Activated CD4-positive, alpha-beta T cell treated with anti-CD3 and anti-CD28 coated beads for 48 hours (primary cell): ENCODE data around the gene NFE2L2.
"Not testable (repeated sequence)": the region's sequence is repeated elsewhere in the genome, so short reads cannot be mapped to it uniquely, and the experiment has no call there.

Experiments
- DNase-seq: peaks from one replicate; pipeline ENCODE4 v3.0.0-alpha.2; 2020

Gene NFE2L2

DNA sequence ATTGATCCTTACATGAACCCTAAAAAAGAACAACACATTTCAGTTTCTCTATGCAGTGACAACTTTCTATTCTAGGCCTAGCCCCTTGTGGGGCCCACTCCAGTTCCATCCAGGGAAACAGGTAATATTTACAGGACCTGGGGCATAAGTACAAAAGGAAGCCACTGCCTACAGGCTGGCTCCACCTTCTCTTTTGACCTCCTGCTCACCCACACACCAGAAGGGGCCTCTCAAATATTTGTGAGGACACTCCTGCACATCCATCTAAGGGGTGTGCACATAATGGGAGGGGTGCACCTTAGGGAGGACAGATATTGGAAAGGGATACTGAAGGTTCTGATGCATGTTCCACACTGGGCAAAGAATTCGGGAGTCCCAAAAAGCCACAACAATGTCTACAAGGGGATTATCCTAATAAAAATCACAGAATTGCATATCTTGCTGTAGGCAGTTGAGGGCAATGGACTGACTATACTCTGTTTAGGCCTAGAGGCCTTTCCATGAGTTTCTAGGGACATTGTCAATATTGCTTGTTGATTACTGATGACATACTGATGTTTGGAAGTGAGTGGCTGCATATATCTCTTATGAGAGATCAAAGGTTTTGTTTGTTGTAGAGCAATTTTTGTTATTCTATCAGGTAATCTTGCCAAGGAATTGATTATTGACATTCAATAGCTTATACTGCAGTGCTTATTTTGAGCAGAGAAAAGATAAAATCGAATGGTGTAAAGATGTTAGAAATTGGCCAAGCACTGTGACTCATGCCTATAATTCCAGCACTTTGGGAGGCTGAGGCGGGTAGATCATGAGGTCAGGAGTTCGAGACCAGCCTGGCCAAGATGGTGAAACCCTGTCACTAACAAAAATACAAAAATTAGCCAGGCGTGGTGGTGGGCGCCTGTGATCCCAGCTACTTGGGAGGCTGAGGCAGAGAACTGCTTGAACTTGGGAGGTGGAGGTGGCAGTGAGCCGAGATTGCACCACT is 75.8 kb downstream of the NFE2L2 start:
- no peak for DNase-seq

DNA sequence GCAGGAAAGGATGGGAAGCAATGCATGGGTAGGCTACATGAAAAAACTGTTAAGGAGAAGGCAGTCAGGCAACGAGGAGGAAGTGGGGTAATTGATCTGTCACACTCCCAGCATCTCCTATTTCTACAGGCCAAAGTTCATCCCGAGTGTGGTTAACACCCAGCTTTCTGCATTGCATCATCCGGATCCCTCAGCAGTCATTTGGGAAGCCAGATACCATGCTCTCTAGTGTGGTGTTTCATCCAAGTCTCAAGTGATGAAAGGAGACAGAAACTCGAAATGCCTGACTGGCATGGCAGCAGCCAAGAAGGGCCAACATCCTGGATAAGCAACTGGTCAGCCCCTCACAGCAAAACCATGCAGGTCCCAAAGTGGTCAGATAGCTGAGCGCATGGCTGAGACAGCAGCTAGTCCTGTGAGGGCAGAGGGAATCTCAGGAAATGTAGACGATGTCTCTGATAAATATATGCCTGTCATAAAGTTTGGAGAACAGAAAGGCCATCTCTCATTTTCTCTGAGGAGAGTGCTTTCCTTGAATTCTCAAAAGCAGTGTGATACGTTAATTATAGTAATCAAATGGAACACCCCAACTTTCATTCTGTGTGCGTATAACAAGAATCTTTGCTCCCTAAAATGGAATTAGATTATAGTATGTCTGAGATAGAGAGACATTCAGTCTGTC is 76.8 kb downstream of the NFE2L2 start:
- DNase-seq = no peak

DNA sequence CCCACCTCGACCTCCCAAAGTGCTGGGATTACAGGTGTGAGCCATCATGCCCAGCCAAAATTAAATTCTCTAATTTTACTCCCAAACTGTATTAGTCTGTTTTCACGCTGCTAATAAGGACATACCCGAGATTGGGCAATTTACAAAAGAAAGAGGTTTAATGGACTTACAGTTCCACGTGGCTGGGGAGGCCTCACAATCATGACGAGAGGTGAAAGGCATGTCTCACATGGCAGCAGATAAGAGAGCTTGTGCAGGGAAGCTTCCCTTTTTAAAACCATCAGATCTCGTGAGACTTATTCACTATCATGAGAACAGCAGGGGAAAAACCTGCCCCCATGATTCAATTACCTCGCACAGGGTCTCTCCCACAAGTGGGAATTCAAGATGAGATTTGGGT is 78.5 kb downstream of the NFE2L2 start:
- DNase-seq = not testable (repeated sequence)

DNA sequence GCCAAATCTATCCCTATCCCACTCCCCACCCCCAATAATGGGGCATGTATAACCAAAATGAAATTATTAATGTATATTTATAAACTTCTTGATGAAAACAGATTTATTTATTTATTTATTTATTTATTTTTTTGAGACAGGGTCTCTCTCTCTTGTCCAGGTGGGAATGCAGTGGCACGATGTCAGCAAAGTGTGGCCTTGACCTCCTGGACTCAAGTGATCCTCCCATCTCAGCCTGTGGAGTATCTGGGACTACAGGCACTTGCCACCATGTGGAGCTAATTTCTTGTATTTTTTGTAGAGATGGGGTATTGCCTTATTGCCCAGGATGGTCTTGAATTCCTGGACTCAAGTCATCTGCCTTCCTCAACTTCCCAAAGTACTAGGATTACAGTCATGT is 79.9 kb downstream of the NFE2L2 start:
- DNase-seq = no peak

DNA sequence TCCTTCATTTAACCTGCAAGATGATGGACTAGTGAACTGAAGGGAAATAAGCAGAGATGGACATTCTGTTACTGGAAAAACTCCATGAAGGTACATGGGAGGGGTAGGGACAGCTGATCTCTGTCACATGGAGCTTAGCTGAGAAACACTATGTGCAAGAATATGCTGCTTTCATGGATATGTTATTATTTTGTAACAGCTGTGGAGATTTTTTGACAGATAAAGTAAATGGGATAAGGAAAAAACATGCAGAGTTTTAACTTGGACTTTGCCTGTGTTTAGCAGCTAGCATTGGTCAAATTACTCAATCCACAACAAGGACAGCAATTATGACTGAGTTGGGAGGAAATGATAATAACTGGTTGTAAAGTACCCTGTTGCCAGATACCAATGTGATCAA is 80.7 kb downstream of the NFE2L2 start:
- DNase-seq = no peak
